Vagina (tissue), 2 donors: Measurements from ENCODE around the gene SETSIP. TPM values are rescaled to one million over a fixed set of nuclear protein-coding genes. Genes with fewer than 3 reads are reported as not detected.

Source experiments
- DNase-seq, 2 donors: peaks; one replicate each; pipeline ENCODE4 v3.0.0-alpha.2; 2017; ENCODE audit errors: extremely low spot score in 2 of 2
- H3K27ac ChIP-seq: fragments of 200-600 bp; sonication (generic); one replicate; pipeline ENCODE4 v1.5.1; 2019
- H3K27me3 ChIP-seq: fragments of 200-600 bp; sonication (generic); one replicate; pipeline ENCODE4 v1.5.1; 2019
- H3K36me3 ChIP-seq, 2 donors: fragments of 200-600 bp; sonication (generic); one replicate each; pipeline ENCODE4 v1.5.1; 2017 to 2019
- H3K4me1 ChIP-seq: fragments of 200-600 bp; sonication (generic); one replicate; pipeline ENCODE4 v1.5.1; 2019
- H3K4me3 ChIP-seq, 2 donors: fragments of 200-600 bp; sonication (generic); 1 replicate in 1 of 2; 2 replicates in 1 of 2; pipeline ENCODE4 v1.5.1; 2016 to 2019
- H3K9me3 ChIP-seq: fragments of 200-600 bp; sonication (generic); one replicate; pipeline ENCODE4 v1.5.1; 2019
- CTCF ChIP-seq, 3 experiments: fragments of 450-650 bp in 2 of 3; fragments of 200-600 bp in 1 of 3; sonication (generic) in 1 of 3; IDR thresholded peaks; one replicate each; pipeline ENCODE4 v1.5.1; 2017 to 2019; ENCODE audit warnings: antibody characterized with exemption in 3 of 3, mild to moderate bottlenecking in 2 of 3, moderate library complexity in 2 of 3
- POLR2A ChIP-seq, 2 donors: fragments of 450-650 bp; IDR thresholded peaks; one replicate each; pipeline ENCODE4 v1.6.1; 2017; ENCODE audit warnings: antibody characterized with exemption in 2 of 2, mild to moderate bottlenecking in 2 of 2, moderate library complexity in 2 of 2
- POLR2AphosphoS5 ChIP-seq, 2 donors: sonication (generic); formaldehyde crosslinking; IDR thresholded peaks; one replicate each; pipeline ENCODE4 v1.9.0; 2017; ENCODE audit warnings: antibody characterized with exemption in 2 of 2, mild to moderate bottlenecking in 2 of 2, low read depth in 1 of 2; ENCODE audit not compliant: insufficient read depth in 1 of 2
- intact Hi-C: fragments of 100-400 bp; cut with DNase I; formaldehyde crosslinking; loops from one replicate; pipeline ENCODE4 v1.15.1; 2023
- total RNA-seq: library from RNA; depleted of rRNA; stranded (reverse); fragments of >200 nt; gene quantifications from one replicate; pipeline ENCODE4 v1.2.3, GENCODE V29; 2016

The SETSIP gene
- total RNA-seq, 1 donor from 2014 or later, result not detected

GRCh38 chr1:92066321-92066720 is 8.9 kb downstream of the SETSIP start:
- intact Hi-C loops, result no loop called here
- H3K9me3 ChIP-seq, result no peaks in the 10 kb centered on the region
- H3K36me3 ChIP-seq, result no peaks in the 10 kb centered on the region
- DNase-seq, result no peak
- H3K4me3 ChIP-seq, result no peak overlapping the region
- TF ChIP-seq POLR2A (IDR thresholded peaks at IDR 0.05) (no peak), POLR2AphosphoS5 (IDR thresholded peaks at IDR 0.05; ENCODE audit: insufficient read depth in 1 of 2, low read depth in 1 of 2) (no peak), CTCF (IDR thresholded peaks at IDR 0.05) (no peak)
- no peaks in the 10 kb centered on the region for H3K27me3 ChIP-seq
- H3K4me1 ChIP-seq, result no peaks in the 10 kb centered on the region
- H3K27ac ChIP-seq, result no peak overlapping the region

- intact Hi-C loops, result no loop called here
- Histone ChIP-seq H3K4me3 (no peak overlapping the region), H3K36me3 (no peaks in the 10 kb centered on the region), H3K9me3 (no peaks in the 10 kb centered on the region), H3K27me3 (no peaks in the 10 kb centered on the region), H3K4me1 (no peaks in the 10 kb centered on the region), H3K27ac (no peak overlapping the region)
- DNase-seq, result no peak
- TF ChIP-seq POLR2A (IDR thresholded peaks at IDR 0.05) (no peak), CTCF (IDR thresholded peaks at IDR 0.05) (no peak), POLR2AphosphoS5 (IDR thresholded peaks at IDR 0.05; ENCODE audit: insufficient read depth in 1 of 2, low read depth in 1 of 2) (no peak)
Measured at GRCh38 chr1:92065042-92065441, 10.2 kb downstream of the SETSIP start.

GRCh38 chr1:92051948-92052347 is 23.3 kb downstream of the SETSIP start:
- no peaks in the 10 kb centered on the region for H3K9me3 ChIP-seq
- no peak for TF ChIP-seq CTCF (IDR thresholded peaks at IDR 0.05)
- TF ChIP-seq POLR2A (IDR thresholded peaks at IDR 0.05), result no peak
- no peak for TF ChIP-seq POLR2AphosphoS5 (IDR thresholded peaks at IDR 0.05; ENCODE audit: insufficient read depth in 1 of 2, low read depth in 1 of 2)
- no peak overlapping the region for H3K27ac ChIP-seq
- DNase-seq, result no peak
- H3K27me3 ChIP-seq, result no peaks in the 10 kb centered on the region
- no peak overlapping the region for H3K4me3 ChIP-seq
- H3K36me3 ChIP-seq, result no peaks in the 10 kb centered on the region
- intact Hi-C loops, result no loop called here
- H3K4me1 ChIP-seq, result no peaks in the 10 kb centered on the region

- H3K4me1 ChIP-seq, result no peaks in the 10 kb centered on the region
- no peak for TF ChIP-seq POLR2A (IDR thresholded peaks at IDR 0.05)
- TF ChIP-seq POLR2AphosphoS5 (IDR thresholded peaks at IDR 0.05; ENCODE audit: insufficient read depth in 1 of 2, low read depth in 1 of 2), result no peak
- TF ChIP-seq CTCF (IDR thresholded peaks at IDR 0.05), result no peak
- H3K4me3 ChIP-seq, result no peak overlapping the region
- no peaks in the 10 kb centered on the region for H3K9me3 ChIP-seq
- DNase-seq, result no peak
- H3K27me3 ChIP-seq, result no peaks in the 10 kb centered on the region
- no peak overlapping the region for H3K27ac ChIP-seq
- intact Hi-C loops, result no loop called here
- H3K36me3 ChIP-seq, result no peaks in the 10 kb centered on the region
Measured at GRCh38 chr1:92045766-92046495, 29.3 kb downstream of the SETSIP start.

GRCh38 chr1:92043621-92044020 is 31.6 kb downstream of the SETSIP start:
- no peaks in the 10 kb centered on the region for H3K4me1 ChIP-seq
- no peaks in the 10 kb centered on the region for H3K27me3 ChIP-seq
- no peaks in the 10 kb centered on the region for H3K36me3 ChIP-seq
- DNase-seq, result no peak
- intact Hi-C loops, result no loop called here
- no peak overlapping the region for H3K4me3 ChIP-seq
- no peaks in the 10 kb centered on the region for H3K9me3 ChIP-seq
- H3K27ac ChIP-seq, result no peak overlapping the region
- no peak for TF ChIP-seq POLR2AphosphoS5 (IDR thresholded peaks at IDR 0.05; ENCODE audit: insufficient read depth in 1 of 2, low read depth in 1 of 2)
- no peak for TF ChIP-seq CTCF (IDR thresholded peaks at IDR 0.05)
- TF ChIP-seq POLR2A (IDR thresholded peaks at IDR 0.05), result no peak
